HCT116 (cell line): ENCODE measurements around the gene STAB1. TPM values are rescaled to one million over a fixed set of nuclear protein-coding genes. Genes with fewer than 3 reads are reported as not detected.

Source experiments
- ATAC-seq: fragments of 200-7000 bp; cut with Tn5 transposase; 2 replicates; pipeline ENCODE4 v1.9.1; 2020; ENCODE audit warnings: mild to moderate bottlenecking, moderate library complexity
- BruUV-seq: library from RNA; stranded (reverse); fragments of 400-500 nt; replicated peaks from 2 replicates; lab custom pipeline; 2021; lab: Mats Ljungman, UMichigan
- CTCF ChIA-PET: fragments of 300-600 bp; sonication (Branson Sonifier 250); formaldehyde crosslinking; loops from one replicate; lab custom pipeline; 2021; ENCODE audit warnings: antibody characterized with exemption; lab: Charles Lee
- POLR2A ChIA-PET: fragments of 300-600, 350-600 bp; sonication (Branson Sonifier 250); formaldehyde crosslinking; loops from one replicate; lab custom pipeline; 2021; ENCODE audit warnings: antibody characterized with exemption; lab: Charles Lee
- RAD21 ChIA-PET, 2 experiments: fragments of 300-600 bp; sonication (Branson Sonifier 250); formaldehyde crosslinking; loops; one replicate each; lab custom pipeline; 2023; ENCODE audit warnings: low total read pairs in 2 of 2; ENCODE audit not compliant: uncharacterized antibody in 2 of 2, unreplicated experiment in 2 of 2, low non-redundant PET in 1 of 2; lab: Charles Lee
- DNase-seq: peaks from one replicate; pipeline ENCODE4 v3.0.0-alpha.2; 2010; ENCODE audit warnings: low read depth, low spot score
- H2AFZ ChIP-seq: fragments of 200-600 bp; shearing (Covaris generic), sonication (generic); 2 replicates; pipeline ENCODE4 v1.6.1; 2017; ENCODE audit warnings: low read depth, mixed run types, mixed read lengths, antibody characterized with exemption, low read length; ENCODE audit not compliant: poor library complexity, severe bottlenecking
- H3K27ac ChIP-seq: 2 replicates; pipeline ENCODE4 v1.5.1; 2012; ENCODE audit warnings: low read depth, low read length
- H3K27me3 ChIP-seq: fragments of 200-600 bp; sonication (generic); 2 replicates; pipeline ENCODE4 v1.6.1; 2016; ENCODE audit warnings: mixed run types, low read length, mixed read lengths; ENCODE audit not compliant: insufficient read depth
- H3K36me3 ChIP-seq, 2 experiments: fragments of 200-500 bp in 1 of 2; fragments of 200-600 bp in 1 of 2; sonication (Bioruptor generic) in 1 of 2; sonication (generic) in 1 of 2; 2 replicates each; pipeline versions ENCODE4 v1.5.1 to v1.6.1; 2014 to 2016; ENCODE audit warnings: low read length in 2 of 2, inconsistent platforms in 1 of 2, mixed read lengths in 1 of 2, mixed run types in 1 of 2; ENCODE audit not compliant: insufficient read depth in 2 of 2, control insufficient read depth in 1 of 2
- H3K4me1 ChIP-seq, 2 experiments: fragments of 200-600 bp in 1 of 2; sonication (generic) in 1 of 2; 2 replicates each; pipeline versions ENCODE4 v1.5.1 to v1.6.1; 2012 to 2017; ENCODE audit warnings: low read length in 2 of 2, inconsistent platforms in 1 of 2, mild to moderate bottlenecking in 1 of 2, mixed read lengths in 1 of 2, mixed run types in 1 of 2, moderate library complexity in 1 of 2; ENCODE audit not compliant: insufficient read depth in 2 of 2, control insufficient read depth in 1 of 2
- H3K4me2 ChIP-seq: fragments of 200-600 bp; sonication (generic); 2 replicates; pipeline ENCODE4 v1.6.1; 2017; ENCODE audit warnings: mixed run types, low read length, mixed read lengths
- H3K4me3 ChIP-seq, 2 experiments: fragments of 200-600 bp in 1 of 2; sonication (generic) in 1 of 2; replicated peaks in 1 of 2; 2 replicates each; pipeline ENCODE4 v1.5.1; 2011 to 2016; ENCODE audit warnings: low read length in 2 of 2, control low read depth in 1 of 2, low read depth in 1 of 2, mild to moderate bottlenecking in 1 of 2, mixed read lengths in 1 of 2, mixed run types in 1 of 2
- H3K79me2 ChIP-seq: fragments of 200-600 bp; sonication (generic); 2 replicates; pipeline ENCODE4 v1.6.1; 2017; ENCODE audit warnings: mild to moderate bottlenecking, mixed run types, low read length, moderate library complexity, mixed read lengths; ENCODE audit not compliant: insufficient read depth
- H3K9ac ChIP-seq: fragments of 200-600 bp; sonication (generic); 2 replicates; pipeline ENCODE4 v1.6.1; 2016; ENCODE audit warnings: low read length, mixed read lengths
- H3K9me2 ChIP-seq: fragments of 200-600 bp; sonication (generic), shearing (Covaris generic); 2 replicates; pipeline ENCODE4 v1.6.1; 2017; ENCODE audit warnings: mixed run types, mild to moderate bottlenecking, moderate library complexity; ENCODE audit not compliant: insufficient read depth
- H3K9me3 ChIP-seq, 2 experiments: fragments of 200-500 bp in 1 of 2; fragments of 200-600 bp in 1 of 2; sonication (Bioruptor generic) in 1 of 2; sonication (generic) in 1 of 2; 2 replicates each; pipeline ENCODE4 v1.6.1; 2014 to 2017; ENCODE audit warnings: low read length in 2 of 2, mixed read lengths in 2 of 2, inconsistent platforms in 1 of 2, low read depth in 1 of 2, mild to moderate bottlenecking in 1 of 2, mixed run types in 1 of 2, moderate library complexity in 1 of 2; ENCODE audit not compliant: control insufficient read depth in 1 of 2, insufficient read depth in 1 of 2
- H4K20me1 ChIP-seq: fragments of 200-600 bp; sonication (generic), shearing (Covaris generic); 2 replicates; pipeline ENCODE4 v1.6.1; 2017; ENCODE audit warnings: mixed run types, mild to moderate bottlenecking, moderate library complexity; ENCODE audit not compliant: insufficient read depth
- EGR1 ChIP-seq: IDR thresholded peaks from 2 replicates; pipeline ENCODE4 v1.6.1; 2012; ENCODE audit warnings: low read depth
- ELF1 ChIP-seq: IDR thresholded peaks from 2 replicates; pipeline ENCODE4 v1.6.1; 2012; ENCODE audit warnings: low read depth, borderline replicate concordance
- FOSL1 ChIP-seq: IDR thresholded peaks from 2 replicates; pipeline ENCODE4 v1.6.1; 2012; ENCODE audit warnings: low read depth
- JUND ChIP-seq: IDR thresholded peaks from 2 replicates; pipeline ENCODE4 v1.6.1; 2012
- POLR2A ChIP-seq: IDR thresholded peaks from 2 replicates; pipeline ENCODE4 v1.7.0; 2011; ENCODE audit warnings: borderline replicate concordance; ENCODE audit not compliant: insufficient read depth, insufficient read length; ENCODE audit errors: extremely low read depth
- POLR2AphosphoS5 ChIP-seq: IDR thresholded peaks from 2 replicates; pipeline ENCODE4 v1.6.1; 2011; ENCODE audit warnings: mild to moderate bottlenecking, low read depth, low read length, moderate library complexity
- REST ChIP-seq: IDR thresholded peaks from 2 replicates; pipeline ENCODE4 v1.6.1; 2012; ENCODE audit warnings: low read depth
- SIN3A ChIP-seq: IDR thresholded peaks from 2 replicates; pipeline ENCODE4 v1.6.1; 2012; ENCODE audit warnings: low read depth
- SRF ChIP-seq: IDR thresholded peaks from 2 replicates; pipeline ENCODE4 v1.6.1; 2012; ENCODE audit warnings: low read depth
- YY1 ChIP-seq: IDR thresholded peaks from 2 replicates; pipeline ENCODE4 v1.6.1; 2011; ENCODE audit warnings: low read length, low read depth, moderate library complexity, mild to moderate bottlenecking; ENCODE audit not compliant: insufficient replicate concordance; ENCODE audit errors: extremely low read depth
- ZFX ChIP-seq: fragments of 450-650 bp; IDR thresholded peaks from 2 replicates; pipeline ENCODE4 v1.6.1; 2017
- ZNF274 ChIP-seq: fragments of 200-500 bp; sonication (Bioruptor generic); IDR thresholded peaks from 2 replicates; pipeline ENCODE4 v1.6.1; 2014; ENCODE audit warnings: mild to moderate bottlenecking, low read depth, low read length, inconsistent platforms
- intact Hi-C: fragments of 100-400 bp; cut with micrococcal nuclease; formaldehyde crosslinking; loops from 2 replicates; pipeline ENCODE4 v1.10.0; 2022
- total RNA-seq: library from RNA; stranded (reverse); gene quantifications from one replicate; pipeline ENCODE4 v1.2.1, GENCODE V29; 2021; ENCODE audit not compliant: unreplicated experiment
- TF ChIP-seq, protein P1 (sequence below), 3 experiments: fragments of 200-600 bp in 1 of 3; sonication (generic) in 1 of 3; IDR thresholded peaks in 2 of 3; conservative IDR thresholded peaks in 1 of 3; 2 replicates each; pipeline ENCODE4 v1.5.1; 2012 to 2017; ENCODE audit warnings: low read depth in 2 of 3, low read length in 2 of 3, antibody characterized with exemption in 1 of 3, borderline replicate concordance in 1 of 3, control low read depth in 1 of 3, mild to moderate bottlenecking in 1 of 3, mixed read lengths in 1 of 3, mixed run types in 1 of 3, moderate library complexity in 1 of 3; ENCODE audit not compliant: insufficient read depth in 1 of 3
- TF ChIP-seq, protein P2 (sequence below): IDR thresholded peaks from 2 replicates; pipeline ENCODE4 v1.6.1; 2011; ENCODE audit warnings: mild to moderate bottlenecking, low read length, moderate library complexity; ENCODE audit not compliant: insufficient replicate concordance; ENCODE audit errors: extremely low read depth

Gene STAB1
- total RNA-seq, 1 experiment from 2014 or later: 0.44 TPM

GRCh38 chr3:52507359-52507758 is 12.2 kb downstream of the STAB1 start:
- Histone ChIP-seq H3K4me2 (no peak overlapping the region), H2AFZ (no peak overlapping the region), H3K9me3 (no peaks in the 10 kb centered on the region), H3K9ac (no peak overlapping the region), H3K4me3 (no peak overlapping the region)
- CTCF ChIA-PET: no interaction called here
- TF ChIP-seq ZNF274: no peak
- TF ChIP-seq YY1: no peak
- TF ChIP-seq EGR1: no peak
- TF ChIP-seq, protein P1, sequence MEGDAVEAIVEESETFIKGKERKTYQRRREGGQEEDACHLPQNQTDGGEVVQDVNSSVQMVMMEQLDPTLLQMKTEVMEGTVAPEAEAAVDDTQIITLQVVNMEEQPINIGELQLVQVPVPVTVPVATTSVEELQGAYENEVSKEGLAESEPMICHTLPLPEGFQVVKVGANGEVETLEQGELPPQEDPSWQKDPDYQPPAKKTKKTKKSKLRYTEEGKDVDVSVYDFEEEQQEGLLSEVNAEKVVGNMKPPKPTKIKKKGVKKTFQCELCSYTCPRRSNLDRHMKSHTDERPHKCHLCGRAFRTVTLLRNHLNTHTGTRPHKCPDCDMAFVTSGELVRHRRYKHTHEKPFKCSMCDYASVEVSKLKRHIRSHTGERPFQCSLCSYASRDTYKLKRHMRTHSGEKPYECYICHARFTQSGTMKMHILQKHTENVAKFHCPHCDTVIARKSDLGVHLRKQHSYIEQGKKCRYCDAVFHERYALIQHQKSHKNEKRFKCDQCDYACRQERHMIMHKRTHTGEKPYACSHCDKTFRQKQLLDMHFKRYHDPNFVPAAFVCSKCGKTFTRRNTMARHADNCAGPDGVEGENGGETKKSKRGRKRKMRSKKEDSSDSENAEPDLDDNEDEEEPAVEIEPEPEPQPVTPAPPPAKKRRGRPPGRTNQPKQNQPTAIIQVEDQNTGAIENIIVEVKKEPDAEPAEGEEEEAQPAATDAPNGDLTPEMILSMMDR (IDR thresholded peaks at IDR 0.05 in 2 of 3, conservative IDR thresholded peaks at IDR 0.05 in 1 of 3; ENCODE audit: borderline replicate concordance in 1 of 3, insufficient read depth in 1 of 3, low read depth in 2 of 3, low read length in 2 of 3): no peak
- TF ChIP-seq ZFX: no peak
- no peak for TF ChIP-seq POLR2A
- TF ChIP-seq SIN3A: no peak
- no peak for TF ChIP-seq ELF1
- no peak for TF ChIP-seq POLR2AphosphoS5
- no peak for TF ChIP-seq JUND
- TF ChIP-seq SRF: no peak
- TF ChIP-seq, protein P2, sequence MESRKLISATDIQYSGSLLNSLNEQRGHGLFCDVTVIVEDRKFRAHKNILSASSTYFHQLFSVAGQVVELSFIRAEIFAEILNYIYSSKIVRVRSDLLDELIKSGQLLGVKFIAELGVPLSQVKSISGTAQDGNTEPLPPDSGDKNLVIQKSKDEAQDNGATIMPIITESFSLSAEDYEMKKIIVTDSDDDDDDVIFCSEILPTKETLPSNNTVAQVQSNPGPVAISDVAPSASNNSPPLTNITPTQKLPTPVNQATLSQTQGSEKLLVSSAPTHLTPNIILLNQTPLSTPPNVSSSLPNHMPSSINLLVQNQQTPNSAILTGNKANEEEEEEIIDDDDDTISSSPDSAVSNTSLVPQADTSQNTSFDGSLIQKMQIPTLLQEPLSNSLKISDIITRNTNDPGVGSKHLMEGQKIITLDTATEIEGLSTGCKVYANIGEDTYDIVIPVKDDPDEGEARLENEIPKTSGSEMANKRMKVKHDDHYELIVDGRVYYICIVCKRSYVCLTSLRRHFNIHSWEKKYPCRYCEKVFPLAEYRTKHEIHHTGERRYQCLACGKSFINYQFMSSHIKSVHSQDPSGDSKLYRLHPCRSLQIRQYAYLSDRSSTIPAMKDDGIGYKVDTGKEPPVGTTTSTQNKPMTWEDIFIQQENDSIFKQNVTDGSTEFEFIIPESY: no peak
- TF ChIP-seq FOSL1: no peak
- TF ChIP-seq REST: no peak
- TF ChIP-seq, all 23 proteins: peak for 0
- Histone ChIP-seq H4K20me1 (no peaks in the 10 kb centered on the region), H3K36me3 (no peaks in the 10 kb centered on the region), H3K27ac (no peak overlapping the region), H3K79me2 (no peaks in the 10 kb centered on the region), H3K27me3 (no peaks in the 10 kb centered on the region), H3K9me2 (no peaks in the 10 kb centered on the region), H3K4me1 (peaks cover 3 to 9% of the 10 kb centered on the region in 2 experiments; a peak in 2 of 4 replicates)
- BruUV-seq: no TSS peak
- intact Hi-C loops: no loop called here
- RAD21 ChIA-PET: no interaction called here
- POLR2A ChIA-PET: no interaction called here
- DNase-seq: no peak
- ATAC-seq: peak; percentile 27; the same call in 1 of the 2 replicates
